B cell (primary cell): ENCODE measurements around the gene TMPO. TPM values are rescaled to one million over a fixed set of nuclear protein-coding genes. Genes with fewer than 3 reads are reported as not detected.
A peak's percentile ranks its signal among the peaks of the same experiment; 100 is the strongest.
"Not testable (repeated sequence)": the region's sequence is repeated elsewhere in the genome, so short reads cannot be mapped to it uniquely, and the experiment has no call there.

Experiments
- ATAC-seq: fragments of 200-7000 bp; cut with Tn5 transposase; one replicate; pipeline ENCODE4 v1.10.0; 2021; ENCODE audit warnings: low read depth, mild to moderate bottlenecking, moderate number of reproducible peaks, moderate library complexity
- CTCF ChIA-PET: fragments of 350-600 bp; sonication (Branson Sonifier 250); formaldehyde crosslinking; loops from one replicate; lab custom pipeline; 2021; ENCODE audit warnings: antibody characterized with exemption, inconsistent platforms; lab: Charles Lee
- POLR2A ChIA-PET: fragments of 350-600 bp; sonication (Branson Sonifier 250); formaldehyde crosslinking; loops from one replicate; lab custom pipeline; 2021; ENCODE audit warnings: antibody characterized with exemption; lab: Charles Lee
- DNase-seq: peaks from one replicate; pipeline ENCODE4 v3.0.0; 2013
- H2AFZ ChIP-seq: 2 replicates; pipeline ENCODE4 v1.6.1; 2012; ENCODE audit warnings: mild to moderate bottlenecking, low read depth, low read length; ENCODE audit not compliant: insufficient read depth, poor library complexity, severe bottlenecking
- H3K27ac ChIP-seq, 2 donors: 1 replicate in 1 of 2; 2 replicates in 1 of 2; pipeline ENCODE4 v1.5.1; 2012 to 2013; ENCODE audit warnings: low read length in 2 of 2, mild to moderate bottlenecking in 2 of 2, moderate library complexity in 1 of 2
- H3K27me3 ChIP-seq, 4 experiments: fragments of 200-600 bp in 1 of 4; sonication (generic) in 1 of 4; replicated peaks in 1 of 4; 1 replicate in 2 of 4; 2 replicates in 2 of 4; pipeline versions ENCODE4 v1.6.1 to v1.7.0; 2013 to 2016; ENCODE audit warnings: low read length in 3 of 4, mild to moderate bottlenecking in 2 of 4, mixed read lengths in 1 of 4, moderate library complexity in 1 of 4; ENCODE audit not compliant: insufficient read depth in 4 of 4, control insufficient read depth in 3 of 4; ENCODE audit errors: control extremely low read depth in 1 of 4
- H3K36me3 ChIP-seq, 2 experiments: replicated peaks in 1 of 2; 1 replicate in 1 of 2; 2 replicates in 1 of 2; pipeline versions ENCODE4 v1.6.1 to v1.7.1; 2013; ENCODE audit warnings: low read length in 1 of 2; ENCODE audit not compliant: insufficient read depth in 2 of 2, control insufficient read depth in 1 of 2; ENCODE audit errors: control extremely low read depth in 1 of 2, extremely low read depth in 1 of 2
- H3K4me1 ChIP-seq, 2 donors: fragments of 200-600 bp in 1 of 2; sonication (generic) in 1 of 2; 1 replicate in 1 of 2; 2 replicates in 1 of 2; pipeline versions ENCODE4 v1.5.1 to v1.6.1; 2013 to 2017; ENCODE audit warnings: low read length in 2 of 2; ENCODE audit not compliant: control insufficient read depth in 2 of 2, insufficient read depth in 2 of 2
- H3K4me2 ChIP-seq: replicated peaks from 2 replicates; pipeline ENCODE3; 2012; ENCODE audit warnings: mild to moderate bottlenecking, low read depth, low read length; ENCODE audit not compliant: poor library complexity, severe bottlenecking
- H3K4me3 ChIP-seq, 5 experiments: fragments of 200-600 bp in 1 of 5; sonication (generic) in 1 of 5; 1 replicate in 3 of 5; 2 replicates in 2 of 5; pipeline versions ENCODE4 v1.5.1 to v1.7.0; 2011 to 2016; ENCODE audit warnings: low read length in 4 of 5, mild to moderate bottlenecking in 4 of 5, low read depth in 2 of 5, control low read depth in 1 of 5, moderate library complexity in 1 of 5; ENCODE audit not compliant: insufficient read depth in 1 of 5; ENCODE audit errors: control extremely low read depth in 1 of 5, extremely low read depth in 1 of 5
- H3K79me2 ChIP-seq: fragments of 200-600 bp; sonication (generic); one replicate; pipeline ENCODE4 v1.6.0; 2016; ENCODE audit warnings: low read length; ENCODE audit not compliant: control insufficient read depth, insufficient read depth
- H3K9ac ChIP-seq: fragments of 200-600 bp; sonication (generic); 2 replicates; pipeline ENCODE4 v1.6.1; 2017; ENCODE audit warnings: mild to moderate bottlenecking, low read length, moderate library complexity
- H3K9me3 ChIP-seq, 3 donors: one replicate each; pipeline versions ENCODE4 v1.6.1 to v1.7.1; 2013; ENCODE audit warnings: low read length in 2 of 3; ENCODE audit not compliant: control insufficient read depth in 2 of 3, insufficient read depth in 1 of 3; ENCODE audit errors: control extremely low read depth in 1 of 3
- H4K20me1 ChIP-seq: 2 replicates; pipeline ENCODE4 v1.6.0; 2012; ENCODE audit warnings: mild to moderate bottlenecking, low read length; ENCODE audit not compliant: insufficient read depth, control insufficient read depth, poor library complexity, severe bottlenecking
- H3K27ac Mint-ChIP-seq: one replicate; pipeline ENCODE4 v1.8.0; 2021; ENCODE audit warnings: mixed read lengths
- H3K27me3 Mint-ChIP-seq: one replicate; pipeline ENCODE4 v1.8.0; 2021; ENCODE audit warnings: mixed read lengths
- H3K4me1 Mint-ChIP-seq: one replicate; pipeline ENCODE4 v1.8.0; 2021; ENCODE audit warnings: mixed read lengths
- H3K4me3 Mint-ChIP-seq: one replicate; pipeline ENCODE4 v1.8.0; 2021; ENCODE audit warnings: mixed read lengths
- H3K9me3 Mint-ChIP-seq: one replicate; pipeline ENCODE4 v1.8.0; 2022; ENCODE audit warnings: mixed read lengths; ENCODE audit not compliant: insufficient read depth
- CTCF ChIP-seq: fragments of 200-600 bp; IDR thresholded peaks from one replicate; pipeline ENCODE4 v1.8.0; 2022; ENCODE audit warnings: antibody characterized with exemption, mild to moderate bottlenecking
- EZH2 ChIP-seq: IDR thresholded peaks from 2 replicates; pipeline ENCODE4 v1.6.1; 2012; ENCODE audit warnings: borderline replicate concordance, low read depth, mild to moderate bottlenecking, moderate library complexity, low read length; ENCODE audit not compliant: insufficient read depth, poor library complexity, severe bottlenecking
- WGBS: methylation state at CpG from one replicate; pipeline ENCODE4 v1.1.5; 2013; ENCODE audit warnings: missing lambda C conversion rate; ENCODE audit not compliant: insufficient coverage; 5-methylcytosine and 5-hydroxymethylcytosine counted together
- intact Hi-C: fragments of 100-400 bp; cut with micrococcal nuclease; formaldehyde crosslinking; loops from one replicate; pipeline ENCODE4 v1.10.0; 2022
- polyA plus RNA-seq: library from polyadenylated mRNA; depleted of rRNA; stranded (reverse); fragments of >200 nt; gene quantifications from 2 replicates; pipeline ENCODE4 v1.2.3, GENCODE V29; 2012
- total RNA-seq, 2 donors: library from RNA; stranded (reverse); fragments of 120-200 nt in 1 of 2; gene quantifications; 1 replicate in 1 of 2; 2 replicates in 1 of 2; pipeline versions ENCODE4 v1.2.3 to v1.2.4, GENCODE V29; 2013 to 2022

Gene TMPO
- total and polyA plus RNA-seq, 2 donors (not counting 1 experiment from before 2014, with no cell fraction given): 41.8 to 187 TPM

GRCh38 chr12:98492580-98493140 lies 22.7 kb upstream of the TMPO start:
- ChIA-PET POLR2A (no interaction called here), CTCF (interaction anchor here (0.6 to 8.7 kb wide), 4 partner anchors 25 to 159 kb away, joined by 3 to 195 read pairs (median 16); partner anchors contain the start of gene TMPO)
- H3K27ac ChIP-seq: no peak overlapping the region
- intact Hi-C loops: no loop called here
- H3K9ac ChIP-seq: no peak overlapping the region
- H4K20me1 ChIP-seq: no peaks in the 10 kb centered on the region
- Mint-ChIP-seq H3K4me3 (no peak overlapping the region), H3K27me3 (no peaks in the 10 kb centered on the region), H3K27ac (no peak overlapping the region), H3K9me3 (no peaks in the 10 kb centered on the region), H3K4me1 (peaks cover 11% of the 10 kb centered on the region)
- H3K79me2 ChIP-seq: peaks cover 11% of the 10 kb centered on the region
- no peak overlapping the region for H3K4me2 ChIP-seq
- no peak overlapping the region for H2AFZ ChIP-seq
- ATAC-seq: no peak
- DNase-seq: no peak
- H3K4me3 ChIP-seq: no peak overlapping the region
- no peaks in the 10 kb centered on the region for H3K9me3 ChIP-seq
- peaks cover 12 to 15% of the 10 kb centered on the region in 2 donors for H3K4me1 ChIP-seq
- H3K36me3 ChIP-seq: no peaks in the 10 kb centered on the region
- H3K27me3 ChIP-seq: no peaks in the 10 kb centered on the region
- 82% methylated on average over 2 of the region's 4 CpGs for WGBS
- TF ChIP-seq EZH2 (no peak), CTCF (no peak)

GRCh38 chr12:98501266-98501629 lies 14.1 kb upstream of the TMPO start:
- H3K27me3 ChIP-seq, H3K9me3 Mint-ChIP-seq, H3K9ac ChIP-seq, H3K9me3 ChIP-seq, H3K4me3 ChIP-seq, ATAC-seq, DNase-seq, H4K20me1 ChIP-seq, H2AFZ ChIP-seq, H3K27me3 Mint-ChIP-seq, H3K27ac Mint-ChIP-seq, H3K79me2 ChIP-seq, POLR2A ChIA-PET, H3K27ac ChIP-seq, H3K36me3 ChIP-seq, H3K4me2 ChIP-seq, intact Hi-C loops: not testable (repeated sequence)
- CTCF ChIA-PET: interaction anchor here (0.8 to 3.2 kb wide), 2 partner anchors 10 to 20 kb away, joined by 3 to 26 read pairs; no protein-coding TSS in a partner anchor
- WGBS: 93% methylated on average over 10 of the region's 15 CpGs
- Mint-ChIP-seq H3K4me1 (peaks cover 32% of the 10 kb centered on the region), H3K4me3 (peak overlapping the region; percentile 44)
- H3K4me1 ChIP-seq: peaks cover 10 to 22% of the 10 kb centered on the region in 2 donors
